Upper lobe of right lung (tissue), 1 donor: ENCODE measurements around the gene S1PR5. TPM values are rescaled to one million over a fixed set of nuclear protein-coding genes. Genes with fewer than 3 reads are reported as not detected.
A peak's percentile ranks its signal among the peaks of the same experiment; 100 is the strongest.

ENCODE experiments used
- ATAC-seq: fragments of 200-7000 bp; cut with Tn5 transposase; one replicate; pipeline ENCODE4 v1.9.1; 2020; ENCODE audit warnings: mild to moderate bottlenecking, moderate library complexity
- DNase-seq: peaks from one replicate; pipeline ENCODE4 v3.0.0-alpha.2; 2020
- H3K27ac ChIP-seq: fragments of 200-600 bp; one replicate; pipeline ENCODE4 v1.8.0; 2022
- H3K27me3 ChIP-seq: fragments of 200-600 bp; one replicate; pipeline ENCODE4 v1.8.0; 2022; ENCODE audit warnings: mild to moderate bottlenecking
- H3K36me3 ChIP-seq: fragments of 200-600 bp; one replicate; pipeline ENCODE4 v1.8.0; 2022
- H3K4me1 ChIP-seq: fragments of 200-600 bp; one replicate; pipeline ENCODE4 v1.8.0; 2022
- H3K4me3 ChIP-seq: fragments of 200-600 bp; one replicate; pipeline ENCODE4 v1.8.0; 2022; ENCODE audit warnings: mild to moderate bottlenecking
- H3K9me3 ChIP-seq: fragments of 200-600 bp; one replicate; pipeline ENCODE4 v1.8.0; 2022
- CTCF ChIP-seq: fragments of 200-600 bp; IDR thresholded peaks from one replicate; pipeline ENCODE4 v1.8.0; 2022; ENCODE audit warnings: antibody characterized with exemption
- intact Hi-C: fragments of 100-400 bp; cut with DNase I; formaldehyde crosslinking; loops from one replicate; pipeline ENCODE4 v1.11.0; 2022
- total RNA-seq: library from RNA; stranded (reverse); fragmentation: NEBNext Ultra II Directional; extraction: Animal tissue kit (Norgen Biotek cat#: 25700); gene quantifications from one replicate; pipeline ENCODE4 v1.2.1, GENCODE V29; 2021
- donor health status: DM: no; HTN: yes; CAD: no; lungs with severe emphysema.

S1PR5 gene
- total RNA-seq, 1 donor from 2014 or later: 2.1 TPM

- no peaks in the 10 kb centered on the region for H3K36me3 ChIP-seq
- H3K4me3 ChIP-seq: no peak overlapping the region
- intact Hi-C loops: no loop called here
- peaks cover 11% of the 10 kb centered on the region for H3K27me3 ChIP-seq
- TF ChIP-seq CTCF: no peak
- H3K9me3 ChIP-seq: no peaks in the 10 kb centered on the region
- H3K4me1 ChIP-seq: peaks cover 10% of the 10 kb centered on the region
- DNase-seq: no peak
- no peak overlapping the region for H3K27ac ChIP-seq
- ATAC-seq: no peak
Observed at GRCh38 chr19:10508707-10509106, 8.5 kb downstream of the S1PR5 start.

GRCh38 chr19:10508036-10508435 is 9.2 kb downstream of the S1PR5 start:
- Histone ChIP-seq H3K27me3 (peaks cover 4% of the 10 kb centered on the region), H3K9me3 (no peaks in the 10 kb centered on the region), H3K27ac (no peak overlapping the region), H3K4me1 (peaks cover 10% of the 10 kb centered on the region), H3K36me3 (no peaks in the 10 kb centered on the region), H3K4me3 (no peak overlapping the region)
- DNase-seq (no peak), ATAC-seq (no peak)
- intact Hi-C loops: no loop called here
- TF ChIP-seq CTCF: no peak

GRCh38 chr19:10505583-10506229 is 11.5 kb downstream of the S1PR5 start:
- Histone ChIP-seq H3K36me3 (no peaks in the 10 kb centered on the region), H3K9me3 (no peaks in the 10 kb centered on the region), H3K27ac (no peak overlapping the region), H3K4me3 (no peak overlapping the region), H3K4me1 (peaks cover 22% of the 10 kb centered on the region), H3K27me3 (no peaks in the 10 kb centered on the region)
- peak; percentile 49 for ATAC-seq
- peak; percentile 87 for TF ChIP-seq CTCF
- peak; percentile 88 for DNase-seq
- intact Hi-C loops: no loop called here

- Histone ChIP-seq H3K4me1 (peaks cover 32% of the 10 kb centered on the region), H3K27me3 (no peaks in the 10 kb centered on the region), H3K9me3 (no peaks in the 10 kb centered on the region), H3K4me3 (peak within 1 kb of the TSS; percentile 100), H3K27ac (peak within 1 kb of the TSS; percentile 99), H3K36me3 (peaks cover 18% of the 10 kb centered on the region)
- DNase-seq (peak; percentile 82), ATAC-seq (peak; percentile 6)
- intact Hi-C loops: no loop called here
- no peak for TF ChIP-seq CTCF
Observed at GRCh38 chr19:10503002-10503789, 14.1 kb downstream of the S1PR5 start, which contains the start of gene KEAP1. Gene KEAP1 (minus strand): TSS chr19:10503356. CDS start chr19:10500033, 3,323 bp downstream.

GRCh38 chr19:10502524-10503001 is 14.7 kb downstream of the S1PR5 start:
- Histone ChIP-seq H3K4me1 (peaks cover 33% of the 10 kb centered on the region), H3K4me3 (peak overlapping the region; percentile 100), H3K27ac (peak overlapping the region; percentile 99)

More at GRCh38 chr19:10502524-10503001, 14.7 kb downstream of the S1PR5 start:
- intact Hi-C loops: no loop called here
- peak; percentile 95 for ATAC-seq
- H3K36me3 ChIP-seq: peaks cover 24% of the 10 kb centered on the region
- peak; percentile 98 for DNase-seq
- no peak for TF ChIP-seq CTCF
- no peaks in the 10 kb centered on the region for H3K9me3 ChIP-seq
- H3K27me3 ChIP-seq: no peaks in the 10 kb centered on the region
